ENCODE results near the gene WWOX.

GRCh38 chr16:78996790-78997189 is 897.3 kb downstream of the WWOX start:
- no peak for TF ChIP-seq CTCF (IDR thresholded peaks at IDR 0.05; ENCODE audit: low read depth, low read length)
- TF ChIP-seq POLR2A (IDR thresholded peaks at IDR 0.05; ENCODE audit: extremely low read depth, insufficient read length) = no peak

Data from NB4 (cell line).